DOHH2 (cell line): Measurements from ENCODE around the gene IGSF9B.

Experiments
- CTCF ChIP-seq: fragments of 200-600 bp; sonication (generic); IDR thresholded peaks from one replicate; pipeline ENCODE4 v1.5.1; 2014; ENCODE audit warnings: antibody characterized with exemption, mild to moderate bottlenecking, low read depth, low read length; ENCODE audit not compliant: poor library complexity, severe bottlenecking
- EZH2phosphoT487 ChIP-seq: fragments of 200-600 bp; sonication (generic); IDR thresholded peaks from 2 replicates; pipeline ENCODE4 v1.6.1; 2017; ENCODE audit warnings: borderline replicate concordance, mild to moderate bottlenecking, antibody characterized with exemption, low read length, moderate library complexity, mixed read lengths

DNA sequence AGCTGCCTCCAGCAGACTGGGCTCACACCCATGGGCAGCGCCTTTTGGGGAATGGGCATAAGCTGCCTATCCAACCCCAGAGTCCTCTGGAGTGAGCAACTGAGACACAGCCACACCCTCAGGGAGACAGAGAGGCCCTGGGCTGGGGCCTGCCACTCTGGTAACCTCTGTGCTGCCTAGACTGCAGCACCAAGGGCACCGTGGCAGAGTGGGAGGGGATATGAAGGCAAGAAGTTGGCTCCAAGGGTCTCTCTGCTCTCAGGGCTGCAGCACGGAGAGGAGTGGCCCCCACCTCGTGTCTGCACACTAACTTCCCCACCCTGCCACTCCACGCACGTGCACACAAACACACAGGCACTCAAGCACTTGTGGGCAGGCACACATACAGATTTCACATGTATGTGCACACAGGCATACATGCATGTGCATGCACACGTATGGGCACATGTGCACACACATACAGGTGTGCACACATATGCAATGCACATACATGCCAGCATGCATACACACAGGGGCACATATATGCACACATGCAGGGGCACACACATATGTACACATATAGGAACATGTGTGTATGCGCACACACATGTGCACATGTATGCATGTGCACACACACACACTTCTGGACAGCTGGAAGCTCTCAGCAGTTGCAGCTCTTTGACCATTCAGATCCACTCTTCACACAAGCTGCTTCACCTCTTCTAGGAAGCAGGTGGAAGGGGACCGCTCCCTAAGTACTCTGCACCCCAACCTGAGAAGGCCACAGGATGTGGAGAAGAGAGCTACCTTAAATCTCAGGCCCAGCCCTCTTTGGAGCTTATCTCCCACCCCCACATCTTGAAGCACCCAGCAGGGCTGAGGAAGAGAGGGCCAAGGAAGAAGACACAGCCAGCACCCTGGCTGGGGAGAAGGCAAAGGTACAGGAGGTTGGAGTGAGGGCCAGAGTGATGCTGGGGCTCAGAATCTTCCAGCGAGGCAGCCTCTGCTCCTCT is 4.3 kb downstream of the IGSF9B start:
- no peak for TF ChIP-seq CTCF
- TF ChIP-seq EZH2phosphoT487 = no peak
